HEK293 (cell line): ENCODE measurements around the gene HYAL4.

Experiments
- ATF2 ChIP-seq: fragments of 450-650 bp; formaldehyde crosslinking; IDR thresholded peaks from 2 replicates; pipeline ENCODE4 v1.5.1; 2016; ENCODE audit warnings: missing biosample characterization, missing genetic modification characterization, low read depth
- PRDM10 ChIP-seq: fragments of 450-650 bp; formaldehyde crosslinking; IDR thresholded peaks from 2 replicates; pipeline ENCODE4 v1.5.1; 2016; ENCODE audit warnings: missing biosample characterization, missing genetic modification characterization
- YY1 ChIP-seq: fragments of 450-650 bp; formaldehyde crosslinking; IDR thresholded peaks from 2 replicates; pipeline ENCODE4 v1.5.1; 2018; ENCODE audit warnings: missing biosample characterization, missing genetic modification characterization
- ZBTB17 ChIP-seq: fragments of 450-650 bp; formaldehyde crosslinking; IDR thresholded peaks from 2 replicates; pipeline ENCODE4 v1.5.1; 2016; ENCODE audit warnings: missing biosample characterization, missing genetic modification characterization
- ZNF184 ChIP-seq: fragments of 450-650 bp; IDR thresholded peaks from 2 replicates; pipeline ENCODE4 v1.5.1; 2018; ENCODE audit warnings: missing biosample characterization, mild to moderate bottlenecking, missing genetic modification characterization
- ZNF214 ChIP-seq: fragments of 450-650 bp; formaldehyde crosslinking; IDR thresholded peaks from 2 replicates; pipeline ENCODE4 v1.5.1; 2017; ENCODE audit warnings: missing biosample characterization, mild to moderate bottlenecking, missing genetic modification characterization, borderline replicate concordance
- ZNF311 ChIP-seq: fragments of 450-650 bp; formaldehyde crosslinking; IDR thresholded peaks from 2 replicates; pipeline ENCODE4 v1.5.1; 2017; ENCODE audit warnings: missing biosample characterization, missing genetic modification characterization, borderline replicate concordance
- ZNF398 ChIP-seq: fragments of 450-650 bp; formaldehyde crosslinking; IDR thresholded peaks from 2 replicates; pipeline ENCODE4 v1.5.1; 2017; ENCODE audit warnings: missing biosample characterization, missing genetic modification characterization
- ZNF416 ChIP-seq: fragments of 450-650 bp; formaldehyde crosslinking; IDR thresholded peaks from 2 replicates; pipeline ENCODE4 v1.5.1; 2016; ENCODE audit warnings: missing biosample characterization, missing genetic modification characterization
- ZNF600 ChIP-seq: fragments of 450-650 bp; formaldehyde crosslinking; IDR thresholded peaks from 2 replicates; pipeline ENCODE4 v1.5.1; 2016; ENCODE audit warnings: missing biosample characterization, missing genetic modification characterization
- ZNF701 ChIP-seq: fragments of 450-650 bp; formaldehyde crosslinking; IDR thresholded peaks from 2 replicates; pipeline ENCODE4 v1.5.1; 2016; ENCODE audit warnings: missing biosample characterization, missing genetic modification characterization
- ZNF792 ChIP-seq: fragments of 450-650 bp; formaldehyde crosslinking; IDR thresholded peaks from 2 replicates; pipeline ENCODE4 v1.5.1; 2016; ENCODE audit warnings: missing biosample characterization, missing genetic modification characterization
- ZSCAN5A ChIP-seq: fragments of 450-650 bp; formaldehyde crosslinking; IDR thresholded peaks from 2 replicates; pipeline ENCODE4 v1.5.1; 2016; ENCODE audit warnings: missing biosample characterization, missing genetic modification characterization

- TF ChIP-seq ZNF701 (tag by site-specific recombination) (no peak), ZNF311 (tag by site-specific recombination) (no peak), ZNF416 (no peak), ZSCAN5A (tag by site-specific recombination) (no peak), ZNF600 (tag by site-specific recombination) (no peak), ZNF214 (tag by site-specific recombination) (no peak), ZNF184 (tag by site-specific recombination) (no peak), ZBTB17 (tag by site-specific recombination) (no peak), PRDM10 (tag by site-specific recombination) (no peak), YY1 (tag by site-specific recombination) (no peak), ATF2 (tag by site-specific recombination) (no peak), ZNF792 (tag by site-specific recombination) (no peak), ZNF398 (tag by site-specific recombination) (no peak)
Measured at GRCh38 chr7:123802249-123802648, 42.7 kb upstream of the HYAL4 start.
